GM23338 (cell line): ENCODE data around the gene FBRSL1. TPM values are rescaled to one million over a fixed set of nuclear protein-coding genes. Genes with fewer than 3 reads are reported as not detected.

Experiments
- ATAC-seq: fragments of 200-7000 bp; cut with Tn5 transposase; 3 replicates; pipeline ENCODE4 v1.9.1; 2020
- DNase-seq: peaks from one replicate; pipeline ENCODE4 v3.0.0-alpha.2; 2015; ENCODE audit warnings: low spot score
- H2AFZ ChIP-seq: fragments of 200-600 bp; sonication (generic); 2 replicates; pipeline ENCODE4 v1.8.0; 2016; ENCODE audit warnings: antibody characterized with exemption, mild to moderate bottlenecking, moderate library complexity
- H3F3A ChIP-seq: fragments of 200-600 bp; sonication (generic); replicated peaks from 2 replicates; pipeline ENCODE4 v1.8.0; 2017; ENCODE audit warnings: antibody characterized with exemption, mixed run types, low read depth
- H3K27ac ChIP-seq: fragments of 200-600 bp; sonication (generic); 2 replicates; pipeline ENCODE4 v1.6.1; 2016; ENCODE audit warnings: low read depth
- H3K27me3 ChIP-seq: fragments of 200-600 bp; sonication (generic); 2 replicates; pipeline ENCODE4 v1.8.0; 2016; ENCODE audit warnings: mild to moderate bottlenecking, mixed run types, moderate library complexity; ENCODE audit not compliant: insufficient read depth
- H3K36me3 ChIP-seq: fragments of 200-600 bp; sonication (generic); 2 replicates; pipeline ENCODE4 v1.8.0; 2016; ENCODE audit warnings: mild to moderate bottlenecking; ENCODE audit not compliant: insufficient read depth
- H3K4me1 ChIP-seq: fragments of 200-600 bp; sonication (generic); 2 replicates; pipeline ENCODE4 v1.8.0; 2016; ENCODE audit warnings: mild to moderate bottlenecking, moderate library complexity; ENCODE audit not compliant: insufficient read depth
- H3K4me2 ChIP-seq: fragments of 200-600 bp; sonication (generic); 2 replicates; pipeline ENCODE4 v1.7.1; 2017; ENCODE audit warnings: mixed run types
- H3K4me3 ChIP-seq: fragments of 200-600 bp; sonication (generic); 2 replicates; pipeline ENCODE4 v1.6.1; 2016; ENCODE audit warnings: mixed run types
- H3K79me2 ChIP-seq: fragments of 200-600 bp; sonication (generic); replicated peaks from 2 replicates; pipeline ENCODE4 v1.8.0; 2017; ENCODE audit warnings: mild to moderate bottlenecking; ENCODE audit not compliant: insufficient read depth
- H3K9me2 ChIP-seq: fragments of 200-600 bp; sonication (generic); 2 replicates; pipeline ENCODE4 v1.8.0; 2017; ENCODE audit not compliant: insufficient read depth
- H4K20me1 ChIP-seq: fragments of 200-600 bp; sonication (generic); replicated peaks from 2 replicates; pipeline ENCODE4 v1.8.0; 2017; ENCODE audit warnings: mild to moderate bottlenecking; ENCODE audit not compliant: insufficient read depth
- H3K27ac Mint-ChIP-seq: 2 replicates; pipeline ENCODE4 v1.8.0; 2020; ENCODE audit warnings: inconsistent platforms, mild to moderate bottlenecking, moderate library complexity, mixed read lengths
- H3K27me3 Mint-ChIP-seq: 3 replicates; pipeline ENCODE4 v1.8.0; 2022; ENCODE audit warnings: low read depth, mild to moderate bottlenecking, moderate library complexity, mixed read lengths, inconsistent platforms; ENCODE audit not compliant: insufficient read depth, poor library complexity
- H3K36me3 Mint-ChIP-seq: 3 replicates; pipeline ENCODE4 v1.8.0; 2021; ENCODE audit warnings: low read depth, mild to moderate bottlenecking, inconsistent platforms, moderate library complexity, mixed read lengths
- H3K4me1 Mint-ChIP-seq: 3 replicates; pipeline ENCODE4 v1.8.0; 2020; ENCODE audit warnings: mild to moderate bottlenecking, inconsistent platforms, mixed read lengths
- H3K4me3 Mint-ChIP-seq: 3 replicates; pipeline ENCODE4 v1.8.0; 2021; ENCODE audit warnings: moderate library complexity, mild to moderate bottlenecking, inconsistent platforms, mixed read lengths
- H3K9me3 Mint-ChIP-seq: 3 replicates; pipeline ENCODE4 v1.8.0; 2020; ENCODE audit warnings: moderate library complexity, mild to moderate bottlenecking, inconsistent platforms, mixed read lengths
- CREB1 ChIP-seq: fragments of 250-450 bp; sonication (Bioruptor Pico); IDR thresholded peaks from 2 replicates; pipeline ENCODE4 v1.5.0; 2020; ENCODE audit warnings: low read depth, mild to moderate bottlenecking, moderate library complexity
- CTCF ChIP-seq, 2 experiments: fragments of 200-600 bp in 1 of 2; sonication (generic) in 1 of 2; conservative IDR thresholded peaks; 2 replicates each; pipeline versions ENCODE4 v1.5.1 to v1.6.1; 2016 to 2017; ENCODE audit warnings: antibody characterized with exemption in 2 of 2, low read depth in 2 of 2, mild to moderate bottlenecking in 2 of 2, moderate library complexity in 1 of 2
- ETS1 ChIP-seq: IDR thresholded peaks from 2 replicates; pipeline ENCODE4 v1.6.1; 2016; ENCODE audit warnings: antibody characterized with exemption
- EZH2 ChIP-seq: fragments of 200-600 bp; sonication (generic); IDR thresholded peaks from one replicate; pipeline ENCODE4 v1.8.0; 2017; ENCODE audit warnings: antibody characterized with exemption, mild to moderate bottlenecking, low read depth; ENCODE audit not compliant: unreplicated experiment
- EZH2phosphoT487 ChIP-seq: fragments of 200-600 bp; sonication (generic); IDR thresholded peaks from one replicate; pipeline ENCODE4 v1.8.1; 2018; ENCODE audit warnings: antibody characterized with exemption; ENCODE audit not compliant: unreplicated experiment
- JUNB ChIP-seq: IDR thresholded peaks from one replicate; pipeline ENCODE4 v1.6.1; 2016; ENCODE audit warnings: antibody characterized with exemption; ENCODE audit not compliant: unreplicated experiment
- NANOG ChIP-seq: IDR thresholded peaks from 2 replicates; pipeline ENCODE4 v1.6.1; 2016; ENCODE audit warnings: antibody characterized with exemption, borderline replicate concordance
- POLR2AphosphoS5 ChIP-seq: IDR thresholded peaks from 2 replicates; pipeline ENCODE4 v1.6.1; 2016; ENCODE audit warnings: antibody characterized with exemption, low read depth
- REST ChIP-seq: IDR thresholded peaks from one replicate; pipeline ENCODE4 v1.6.1; 2018; ENCODE audit warnings: antibody characterized with exemption; ENCODE audit not compliant: unreplicated experiment
- STAT1 ChIP-seq: IDR thresholded peaks from one replicate; pipeline ENCODE4 v1.6.1; 2016; ENCODE audit warnings: antibody characterized with exemption; ENCODE audit not compliant: unreplicated experiment
- ZNF462 ChIP-seq: fragments of 250-450 bp; sonication (Bioruptor Pico); IDR thresholded peaks from 2 replicates; pipeline ENCODE4 v1.5.0; 2020; ENCODE audit warnings: mild to moderate bottlenecking, moderate library complexity
- polyA plus RNA-seq: library from polyadenylated mRNA; unstranded; fragments of >200 nt; fragmentation: Nextera tagmentation; extraction: Ambion mirVana; gene quantifications from 2 replicates; pipeline ENCODE4 v1.2.1, GENCODE V29; 2016
- total RNA-seq: library from RNA; depleted of rRNA; stranded (reverse); fragments of >200 nt; shearing (Covaris generic); gene quantifications from 2 replicates; pipeline ENCODE4 v1.2.3, GENCODE V29; 2014

Gene FBRSL1
- total and polyA plus RNA-seq, 2 experiments from 2014 or later = 37.8 to 89.8 TPM

- no peak for TF ChIP-seq REST
Observed at GRCh38 chr12:132450418-132451171, 39.4 kb upstream of the FBRSL1 start (continued).

- ATAC-seq (no peak), DNase-seq (no peak)
- no peak overlapping the region for H3K27ac Mint-ChIP-seq
- Histone ChIP-seq H3K4me1 (no peaks in the 10 kb centered on the region), H4K20me1 (no peaks in the 10 kb centered on the region), H2AFZ (no peak overlapping the region), H3K27me3 (peaks cover 66% of the 10 kb centered on the region), H3K4me3 (no peak overlapping the region), H3K36me3 (no peaks in the 10 kb centered on the region), H3F3A (peaks cover 14% of the 10 kb centered on the region), H3K27ac (no peak overlapping the region), H3K9me2 (no peaks in the 10 kb centered on the region), H3K4me2 (no peak overlapping the region), H3K79me2 (no peaks in the 10 kb centered on the region)
- peaks cover 14% of the 10 kb centered on the region for H3K9me3 Mint-ChIP-seq
- H3K4me3 Mint-ChIP-seq = no peak overlapping the region
- H3K4me1 Mint-ChIP-seq = peaks cover under 1% of the 10 kb centered on the region
- peaks cover 6% of the 10 kb centered on the region for H3K36me3 Mint-ChIP-seq
- peaks cover 60% of the 10 kb centered on the region for H3K27me3 Mint-ChIP-seq
- no peak for TF ChIP-seq EZH2
- no peak for TF ChIP-seq CREB1 (CRISPR knock-in tag)
- TF ChIP-seq STAT1 = no peak
- no peak for TF ChIP-seq POLR2AphosphoS5
- no peak for TF ChIP-seq JUNB
- no peak for TF ChIP-seq CTCF (conservative IDR thresholded peaks at IDR 0.05; ENCODE audit: low read depth in 2 of 2)
- no peak for TF ChIP-seq ZNF462 (CRISPR knock-in tag)
- TF ChIP-seq EZH2phosphoT487 = no peak
- no peak for TF ChIP-seq NANOG
- TF ChIP-seq ETS1 = no peak
Observed at GRCh38 chr12:132451172-132451835, 38.6 kb upstream of the FBRSL1 start.
